GM10248 (cell line): ENCODE data around the gene RPL22L1.

ENCODE experiments used
- CTCF ChIA-PET: fragments of 300-600 bp; sonication (Branson Sonifier 250); formaldehyde crosslinking; extraction: SDS; loops from one replicate; lab custom pipeline; 2021; ENCODE audit warnings: antibody characterized with exemption; lab: Yijun Ruan, JAX
- POLR2A ChIA-PET: fragments of 350-650 bp; sonication (Branson Sonifier 250); formaldehyde crosslinking; extraction: SDS; loops from one replicate; lab custom pipeline; 2020; ENCODE audit warnings: antibody characterized with exemption; lab: Yijun Ruan, JAX
- DNase-seq: peaks from one replicate; pipeline ENCODE4 v3.0.0; 2012; ENCODE audit errors: extremely low spot score
- TF ChIP-seq, protein P1 (sequence below): IDR thresholded peaks from 2 replicates; pipeline ENCODE4 v1.5.1; 2012; ENCODE audit warnings: mild to moderate bottlenecking, low read depth; ENCODE audit errors: extremely low read depth, missing control alignments, control extremely low read depth

Gene RPL22L1

DNA sequence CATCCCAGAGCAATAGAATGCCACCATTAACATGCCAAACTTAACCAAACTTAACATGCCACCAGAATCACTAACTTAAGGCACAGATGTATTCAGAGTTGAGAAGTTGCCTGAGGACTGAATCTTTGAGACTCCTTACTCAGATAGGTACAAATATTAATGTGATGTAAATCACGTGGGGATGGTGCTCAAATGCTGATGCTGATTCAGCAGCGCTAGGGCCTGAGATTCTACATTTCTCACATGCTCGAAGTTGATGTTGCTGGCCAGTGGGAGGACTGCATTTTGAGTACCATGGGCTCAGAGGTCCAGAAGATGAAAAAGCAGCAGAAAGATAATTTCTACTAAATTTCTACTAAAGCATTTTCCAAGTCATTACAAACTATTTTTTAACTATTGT, 54.1 kb downstream of the RPL22L1 start:
- DNase-seq: no peak
- TF ChIP-seq, protein P1, sequence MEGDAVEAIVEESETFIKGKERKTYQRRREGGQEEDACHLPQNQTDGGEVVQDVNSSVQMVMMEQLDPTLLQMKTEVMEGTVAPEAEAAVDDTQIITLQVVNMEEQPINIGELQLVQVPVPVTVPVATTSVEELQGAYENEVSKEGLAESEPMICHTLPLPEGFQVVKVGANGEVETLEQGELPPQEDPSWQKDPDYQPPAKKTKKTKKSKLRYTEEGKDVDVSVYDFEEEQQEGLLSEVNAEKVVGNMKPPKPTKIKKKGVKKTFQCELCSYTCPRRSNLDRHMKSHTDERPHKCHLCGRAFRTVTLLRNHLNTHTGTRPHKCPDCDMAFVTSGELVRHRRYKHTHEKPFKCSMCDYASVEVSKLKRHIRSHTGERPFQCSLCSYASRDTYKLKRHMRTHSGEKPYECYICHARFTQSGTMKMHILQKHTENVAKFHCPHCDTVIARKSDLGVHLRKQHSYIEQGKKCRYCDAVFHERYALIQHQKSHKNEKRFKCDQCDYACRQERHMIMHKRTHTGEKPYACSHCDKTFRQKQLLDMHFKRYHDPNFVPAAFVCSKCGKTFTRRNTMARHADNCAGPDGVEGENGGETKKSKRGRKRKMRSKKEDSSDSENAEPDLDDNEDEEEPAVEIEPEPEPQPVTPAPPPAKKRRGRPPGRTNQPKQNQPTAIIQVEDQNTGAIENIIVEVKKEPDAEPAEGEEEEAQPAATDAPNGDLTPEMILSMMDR: no peak
- CTCF ChIA-PET: interaction anchor here (0.8 to 7.6 kb wide), 2 partner anchors 13 to 402 kb away, joined by 3 to 224 read pairs; partner anchors contain the start of gene CLDN11
- POLR2A ChIA-PET: no interaction called here

DNA sequence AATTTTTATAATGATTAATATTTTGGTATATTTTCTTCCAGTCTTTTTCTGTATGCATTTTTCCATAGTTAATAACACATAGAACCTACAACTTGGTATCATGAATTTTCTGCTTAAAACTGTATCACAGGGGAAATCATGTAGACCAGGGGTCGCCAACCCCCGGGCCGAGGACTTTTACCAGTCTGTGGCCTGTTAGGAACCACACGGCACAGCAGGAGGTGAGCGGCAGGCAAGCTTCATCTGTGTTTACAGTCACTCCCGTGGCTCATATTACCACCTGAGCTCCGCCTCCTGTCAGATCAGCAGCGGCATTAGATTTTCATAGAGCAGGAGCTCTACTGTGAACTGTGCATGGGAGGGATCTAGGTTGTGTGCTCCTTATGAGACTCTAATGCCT, 54.7 kb downstream of the RPL22L1 start:
- TF ChIP-seq, protein P1: no peak
- ChIA-PET CTCF (interaction anchor here (0.8 to 7.6 kb wide), 3 partner anchors 12 to 401 kb away, joined by 3 to 224 read pairs (median 6); partner anchors contain the start of gene CLDN11), POLR2A (no interaction called here)
- DNase-seq: no peak
